ENCODE results near the gene MAPK7. TPM values are rescaled to one million over a fixed set of nuclear protein-coding genes. Genes with fewer than 3 reads are reported as not detected.

Gene MAPK7
- 10 to 100 TPM; 31.5 to 33.5 TPM for total RNA-seq

GRCh38 chr17:19378416-19379360 is at the start of gene MAPK7:
MAPK7 (plus strand) TSS chr17:19378498; CDS start chr17:19378901, 403 bp downstream.
- no peak for DNase-seq
- Mint-ChIP-seq H3K4me1 (ENCODE audit: low read depth) (peaks cover 23% of the 10 kb centered on the region), H3K36me3 (ENCODE audit: low read depth) (peaks cover 34% of the 10 kb centered on the region), H3K27ac (peak within 1 kb of the TSS; percentile 96), H3K9me3 (ENCODE audit: insufficient read depth) (no peaks in the 10 kb centered on the region), H3K27me3 (ENCODE audit: low read depth) (peaks cover 10% of the 10 kb centered on the region), H3K4me3 (peak within 1 kb of the TSS; percentile 97)
- ATAC-seq: no peak
- POLR2A ChIA-PET: interaction anchor here (0.8 to 1.6 kb wide), 4 partner anchors 9 to 315 kb away, joined by 3 to 6 read pairs (median 4); partner anchors contain the start of gene B9D1
- CTCF ChIA-PET: interaction anchor here (1.1 to 2.6 kb wide), 9 partner anchors 10 to 270 kb away, joined by 3 to 61 read pairs (median 6); partner anchors contain the start of genes ALDH3A2 and B9D1

- H3K4me3 Mint-ChIP-seq: no peak overlapping the region
- H3K27me3 Mint-ChIP-seq (ENCODE audit: low read depth): peaks cover 3% of the 10 kb centered on the region
Observed at GRCh38 chr17:19329136-19329535, 49.2 kb upstream of the MAPK7 start.

GRCh38 chr17:19329839-19330238 is 48.5 kb upstream of the MAPK7 start:
- H3K9me3 Mint-ChIP-seq (ENCODE audit: insufficient read depth): peaks cover 11% of the 10 kb centered on the region
- H3K27ac Mint-ChIP-seq: no peak overlapping the region
- no peak overlapping the region for H3K4me3 Mint-ChIP-seq
- H3K4me1 Mint-ChIP-seq (ENCODE audit: low read depth): no peaks in the 10 kb centered on the region
- ATAC-seq (no peak), DNase-seq (no peak)
- H3K36me3 Mint-ChIP-seq (ENCODE audit: low read depth): no peaks in the 10 kb centered on the region
- POLR2A ChIA-PET: no interaction called here
- H3K27me3 Mint-ChIP-seq (ENCODE audit: low read depth): peaks cover 3% of the 10 kb centered on the region
- CTCF ChIA-PET: no interaction called here

More at GRCh38 chr17:19329136-19329535, 49.2 kb upstream of the MAPK7 start:
- ATAC-seq (no peak), DNase-seq (no peak)
- H3K36me3 Mint-ChIP-seq (ENCODE audit: low read depth): no peaks in the 10 kb centered on the region
- ChIA-PET CTCF (no interaction called here), POLR2A (no interaction called here)
- H3K27ac Mint-ChIP-seq: no peak overlapping the region
- no peaks in the 10 kb centered on the region for H3K4me1 Mint-ChIP-seq (ENCODE audit: low read depth)
- peaks cover 11% of the 10 kb centered on the region for H3K9me3 Mint-ChIP-seq (ENCODE audit: insufficient read depth)

- ATAC-seq: no peak
- no peak for DNase-seq
- Mint-ChIP-seq H3K27me3 (ENCODE audit: low read depth) (no peaks in the 10 kb centered on the region), H3K36me3 (ENCODE audit: low read depth) (no peaks in the 10 kb centered on the region), H3K9me3 (ENCODE audit: insufficient read depth) (peaks cover 9% of the 10 kb centered on the region), H3K4me3 (no peak overlapping the region), H3K27ac (no peak overlapping the region), H3K4me1 (ENCODE audit: low read depth) (no peaks in the 10 kb centered on the region)
- ChIA-PET POLR2A (no interaction called here), CTCF (no interaction called here)
Observed at GRCh38 chr17:19330271-19330670, 48.0 kb upstream of the MAPK7 start.

GRCh38 chr17:19331134-19331533 is 47.2 kb upstream of the MAPK7 start:
- Mint-ChIP-seq H3K9me3 (ENCODE audit: insufficient read depth) (peaks cover under 1% of the 10 kb centered on the region), H3K36me3 (ENCODE audit: low read depth) (no peaks in the 10 kb centered on the region), H3K4me3 (no peak overlapping the region), H3K27me3 (ENCODE audit: low read depth) (no peaks in the 10 kb centered on the region), H3K4me1 (ENCODE audit: low read depth) (no peaks in the 10 kb centered on the region), H3K27ac (no peak overlapping the region)
- ChIA-PET CTCF (no interaction called here), POLR2A (no interaction called here)
- DNase-seq (no peak), ATAC-seq (no peak)

GRCh38 chr17:19331543-19332245 is 46.6 kb upstream of the MAPK7 start:
- DNase-seq: no peak
- no peaks in the 10 kb centered on the region for H3K4me1 Mint-ChIP-seq (ENCODE audit: low read depth)
- POLR2A ChIA-PET: no interaction called here

GRCh38 chr17:19332371-19333131 is 45.7 kb upstream of the MAPK7 start:
- DNase-seq (no peak), ATAC-seq (no peak)
- ChIA-PET POLR2A (no interaction called here), CTCF (no interaction called here)
- Mint-ChIP-seq H3K9me3 (ENCODE audit: insufficient read depth) (no peaks in the 10 kb centered on the region), H3K36me3 (ENCODE audit: low read depth) (no peaks in the 10 kb centered on the region), H3K27me3 (ENCODE audit: low read depth) (peaks cover 2% of the 10 kb centered on the region), H3K27ac (no peak overlapping the region), H3K4me1 (ENCODE audit: low read depth) (no peaks in the 10 kb centered on the region), H3K4me3 (no peak overlapping the region)

More at GRCh38 chr17:19331543-19332245, 46.6 kb upstream of the MAPK7 start:
- no peaks in the 10 kb centered on the region for H3K27me3 Mint-ChIP-seq (ENCODE audit: low read depth)
- CTCF ChIA-PET: no interaction called here
- H3K27ac Mint-ChIP-seq: no peak overlapping the region
- H3K36me3 Mint-ChIP-seq (ENCODE audit: low read depth): no peaks in the 10 kb centered on the region
- H3K4me3 Mint-ChIP-seq: no peak overlapping the region
- H3K9me3 Mint-ChIP-seq (ENCODE audit: insufficient read depth): no peaks in the 10 kb centered on the region
- no peak for ATAC-seq

GRCh38 chr17:19333132-19333440 is 45.2 kb upstream of the MAPK7 start:
- ATAC-seq (no peak), DNase-seq (no peak)
- Mint-ChIP-seq H3K4me3 (no peak overlapping the region), H3K36me3 (ENCODE audit: low read depth) (no peaks in the 10 kb centered on the region), H3K9me3 (ENCODE audit: insufficient read depth) (no peaks in the 10 kb centered on the region), H3K27me3 (ENCODE audit: low read depth) (peaks cover 2% of the 10 kb centered on the region), H3K27ac (no peak overlapping the region), H3K4me1 (ENCODE audit: low read depth) (no peaks in the 10 kb centered on the region)
- POLR2A ChIA-PET: no interaction called here
- CTCF ChIA-PET: interaction anchor here (0.9 kb wide), 1 partner anchor 29 kb away, joined by 3 read pairs; the partner anchor contains the start of gene B9D1

- POLR2A ChIA-PET: no interaction called here
- CTCF ChIA-PET: interaction anchor here (0.9 kb wide), 1 partner anchor 29 kb away, joined by 3 read pairs; the partner anchor contains the start of gene B9D1
- Mint-ChIP-seq H3K36me3 (ENCODE audit: low read depth) (no peaks in the 10 kb centered on the region), H3K27me3 (ENCODE audit: low read depth) (peaks cover 2% of the 10 kb centered on the region), H3K9me3 (ENCODE audit: insufficient read depth) (no peaks in the 10 kb centered on the region), H3K27ac (no peak overlapping the region), H3K4me3 (no peak overlapping the region), H3K4me1 (ENCODE audit: low read depth) (no peaks in the 10 kb centered on the region)
- no peak for ATAC-seq
- no peak for DNase-seq
Observed at GRCh38 chr17:19333736-19334290, 44.5 kb upstream of the MAPK7 start.

- H3K27me3 Mint-ChIP-seq (ENCODE audit: low read depth): peaks cover 5% of the 10 kb centered on the region
- no peaks in the 10 kb centered on the region for H3K36me3 Mint-ChIP-seq (ENCODE audit: low read depth)
- no peak for DNase-seq
- no peaks in the 10 kb centered on the region for H3K9me3 Mint-ChIP-seq (ENCODE audit: insufficient read depth)
- ChIA-PET POLR2A (no interaction called here), CTCF (no interaction called here)
- no peak overlapping the region for H3K4me3 Mint-ChIP-seq
- no peak for ATAC-seq
- no peaks in the 10 kb centered on the region for H3K4me1 Mint-ChIP-seq (ENCODE audit: low read depth)
- no peak overlapping the region for H3K27ac Mint-ChIP-seq
Observed at GRCh38 chr17:19334331-19334730, 44.0 kb upstream of the MAPK7 start.

GRCh38 chr17:19335951-19336631 is 42.2 kb upstream of the MAPK7 start:
- no peaks in the 10 kb centered on the region for H3K9me3 Mint-ChIP-seq (ENCODE audit: insufficient read depth)
- H3K36me3 Mint-ChIP-seq (ENCODE audit: low read depth): no peaks in the 10 kb centered on the region
- ChIA-PET POLR2A (no interaction called here), CTCF (no interaction called here)
- no peak for DNase-seq
- peaks cover 9% of the 10 kb centered on the region for H3K27me3 Mint-ChIP-seq (ENCODE audit: low read depth)
- H3K4me3 Mint-ChIP-seq: no peak overlapping the region
- H3K4me1 Mint-ChIP-seq (ENCODE audit: low read depth): no peaks in the 10 kb centered on the region
- no peak overlapping the region for H3K27ac Mint-ChIP-seq
- no peak for ATAC-seq

Measured in activated CD8-positive, alpha-beta T cell treated with anti-CD3 and anti-CD28 coated beads, Interleukin-2, amount 10 ng/mL, durations not matched to agents 7 days and 5 days (primary cell).